GM18951 (cell line): ENCODE results near the gene TMEM125.

ENCODE experiments used
- POLR2A ChIP-seq: IDR thresholded peaks from 4 replicates; pipeline ENCODE4 v1.6.1; 2011; ENCODE audit warnings: mild to moderate bottlenecking; ENCODE audit not compliant: insufficient read length, insufficient read depth; ENCODE audit errors: extremely low read depth
- in situ Hi-C: fragments of 300-500 bp; cut with MboI; formaldehyde crosslinking; loops from one replicate; pipeline ENCODE4 v1.12.0; 2022; ENCODE audit warnings: low sequenced_read_pairs, mixed read lengths, inconsistent platforms; ENCODE audit not compliant: unreplicated experiment

The TMEM125 gene

DNA sequence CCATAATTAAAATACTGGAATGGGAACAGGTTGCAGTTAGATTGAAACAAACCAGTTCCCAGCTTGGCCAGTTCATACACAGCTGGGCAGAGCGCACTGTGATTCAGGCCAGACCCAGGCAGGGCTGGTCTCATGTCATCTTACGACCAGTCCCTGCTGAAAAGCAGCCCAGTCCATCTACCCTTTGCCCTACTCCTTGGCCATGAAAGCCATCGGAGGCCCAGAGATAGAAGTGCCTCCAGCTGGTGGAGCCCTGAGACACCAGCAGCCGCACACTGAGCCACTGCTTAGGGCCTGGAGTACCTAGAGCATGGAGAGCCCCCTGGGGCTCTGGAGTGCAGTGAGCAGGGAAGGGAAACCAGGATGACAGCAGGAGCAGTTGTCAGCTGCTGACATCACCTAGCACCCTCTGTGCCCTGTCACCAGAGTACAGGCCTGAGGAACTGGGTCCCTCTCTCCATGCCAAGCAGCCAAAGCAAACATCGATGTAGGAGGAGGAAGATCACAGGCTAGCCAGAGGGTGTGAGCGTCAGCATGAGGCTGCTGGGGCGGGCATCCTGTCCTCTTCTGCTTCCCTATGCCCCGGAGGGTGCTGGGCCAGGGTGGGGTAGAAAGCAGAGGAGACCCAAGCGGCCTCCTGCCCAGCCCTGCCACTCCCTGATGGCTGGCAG, 34.2 kb upstream of the TMEM125 start:
- in situ Hi-C loops, result loop anchor here (10.0 kb wide), 1 partner anchor 119 kb away; the partner anchor contains the start of gene CDC20
- no peak for TF ChIP-seq POLR2A

DNA sequence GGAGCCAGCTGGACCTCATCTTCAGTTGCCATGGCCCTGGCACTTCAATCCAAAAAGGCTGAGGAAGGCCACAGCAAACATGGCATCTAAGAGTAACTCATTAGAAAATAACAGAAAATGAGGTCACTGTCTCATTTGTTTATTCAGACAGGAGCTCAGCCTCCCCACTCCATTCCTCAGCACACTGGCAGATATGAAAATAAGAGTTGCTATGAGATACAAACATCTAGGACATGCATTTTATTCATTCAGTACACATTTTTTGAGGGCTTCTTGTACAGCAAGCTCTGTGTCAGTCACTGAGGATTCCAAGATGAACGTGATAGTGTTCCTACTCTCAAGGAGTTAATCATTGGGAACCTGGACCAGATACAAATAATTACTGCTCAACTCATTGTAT, 32.7 kb upstream of the TMEM125 start:
- no peak for TF ChIP-seq POLR2A
- in situ Hi-C loops, result loop anchor here (10.0 kb wide), 1 partner anchor 118 kb away; the partner anchor contains the start of gene CDC20

DNA sequence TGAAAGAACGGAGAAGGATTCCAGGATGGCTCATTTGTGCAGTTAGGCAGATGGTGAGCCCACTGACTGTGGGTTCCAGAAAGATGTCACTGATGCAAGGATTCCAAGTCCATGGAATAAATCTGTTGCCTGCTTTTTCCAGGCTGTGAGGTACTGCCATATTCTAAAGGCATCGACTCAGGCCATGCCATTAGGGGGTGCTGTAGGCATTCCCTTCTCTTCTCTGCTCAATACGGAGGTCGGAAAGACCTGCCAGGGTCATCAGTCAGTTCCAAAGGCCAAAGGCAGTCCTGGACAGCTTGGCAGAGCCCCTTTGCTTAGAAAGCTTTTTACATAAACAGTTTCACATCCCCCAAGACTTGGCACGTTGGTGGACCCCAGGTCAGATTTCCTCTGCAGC, 31.7 kb upstream of the TMEM125 start:
- TF ChIP-seq POLR2A, result no peak
- in situ Hi-C loops, result loop anchor here (10.0 kb wide), 1 partner anchor 117 kb away; the partner anchor contains the start of gene CDC20

DNA sequence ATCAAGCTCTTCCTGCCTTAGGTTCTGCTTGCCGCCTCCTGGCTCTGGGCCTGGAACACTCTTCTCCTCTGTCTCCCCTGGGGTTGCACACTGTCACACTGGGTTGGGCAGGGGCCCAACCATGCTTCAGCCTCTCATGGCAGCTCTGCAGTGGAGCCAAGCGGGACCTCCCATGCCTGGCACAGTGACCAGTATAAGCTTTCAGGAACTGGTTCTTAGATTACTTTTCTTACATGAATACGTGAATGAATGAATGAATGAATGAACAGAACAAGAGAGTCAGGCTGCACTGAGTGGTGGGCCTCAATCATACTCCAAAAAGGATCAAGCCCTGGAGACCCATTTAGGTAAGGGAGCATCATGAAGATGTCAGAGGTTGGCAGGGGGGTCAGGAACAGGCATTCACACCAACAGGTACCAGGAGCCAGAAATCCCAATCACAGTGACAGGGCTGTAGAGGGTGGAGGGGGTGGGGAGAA, 30.8 kb upstream of the TMEM125 start:
- no peak for TF ChIP-seq POLR2A
- in situ Hi-C loops, result loop anchor here (10.0 kb wide), 1 partner anchor 116 kb away; the partner anchor contains the start of gene CDC20

DNA sequence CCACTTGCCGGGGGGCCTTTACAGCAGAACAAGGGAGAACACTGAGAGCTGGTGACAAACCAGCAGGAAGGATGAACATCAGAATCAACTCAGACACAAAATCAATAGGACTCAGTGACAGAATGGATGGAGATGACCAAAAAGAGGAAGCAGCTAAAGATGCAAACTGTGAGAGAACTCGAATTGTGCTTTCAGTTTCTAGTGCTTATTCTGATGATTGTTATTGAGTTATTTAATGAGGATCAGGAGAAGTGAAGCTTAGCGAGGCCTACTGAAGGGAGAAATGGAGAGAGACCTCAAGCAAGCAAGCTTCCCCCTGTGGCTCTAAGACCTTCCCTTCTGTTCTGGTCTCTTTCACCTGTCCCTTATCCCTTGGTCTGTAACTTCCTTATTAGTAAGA, 30.3 kb upstream of the TMEM125 start:
- TF ChIP-seq POLR2A, result no peak
- in situ Hi-C loops, result loop anchor here (10.0 kb wide), 1 partner anchor 115 kb away; the partner anchor contains the start of gene CDC20

DNA sequence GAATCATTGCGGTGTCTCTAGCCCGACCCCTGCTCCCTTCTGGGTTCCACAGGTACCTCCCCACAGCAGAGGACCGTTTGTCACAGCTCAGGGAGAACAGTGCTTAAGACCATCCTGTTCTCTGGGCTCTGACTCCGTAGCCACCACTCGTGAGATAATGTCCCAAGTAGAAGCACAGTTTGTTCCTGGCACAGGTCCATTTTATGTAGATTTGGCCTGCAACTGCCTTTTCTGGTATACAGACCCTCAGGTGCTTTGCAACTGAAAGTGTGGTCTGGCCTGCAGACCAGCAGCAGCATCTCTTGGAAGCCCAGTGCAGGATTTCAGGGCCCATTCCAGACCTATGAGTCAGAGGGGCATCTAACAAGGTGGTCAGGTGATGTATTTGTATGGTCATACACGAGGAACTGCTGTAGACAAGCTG, 28.4 kb upstream of the TMEM125 start:
- in situ Hi-C loops, result no loop called here
- TF ChIP-seq POLR2A, result no peak

DNA sequence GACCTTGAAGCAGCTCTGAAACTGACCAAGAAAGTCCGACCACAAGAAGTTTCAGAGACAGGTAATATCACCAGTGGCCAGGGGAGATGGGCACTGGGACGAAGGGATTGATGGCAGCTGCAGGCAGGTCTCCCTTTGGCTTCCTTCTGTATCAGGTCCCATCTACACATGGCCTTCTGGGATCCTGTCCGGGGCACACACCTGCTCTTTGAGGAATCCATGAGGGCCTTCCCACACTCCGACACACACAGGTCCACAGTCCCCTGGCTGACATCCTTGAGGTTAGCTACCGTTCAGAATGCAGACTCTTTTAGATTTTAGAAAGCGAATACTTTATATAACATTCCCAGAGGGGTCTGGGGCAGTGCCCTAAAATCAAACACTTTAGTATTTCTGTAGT, 26.5 kb upstream of the TMEM125 start:
- TF ChIP-seq POLR2A, result no peak
- in situ Hi-C loops, result no loop called here

- in situ Hi-C loops, result no loop called here
- no peak for TF ChIP-seq POLR2A
Measured at GRCh38 chr1:43246466-43247213, 23.1 kb upstream of the TMEM125 start.

DNA sequence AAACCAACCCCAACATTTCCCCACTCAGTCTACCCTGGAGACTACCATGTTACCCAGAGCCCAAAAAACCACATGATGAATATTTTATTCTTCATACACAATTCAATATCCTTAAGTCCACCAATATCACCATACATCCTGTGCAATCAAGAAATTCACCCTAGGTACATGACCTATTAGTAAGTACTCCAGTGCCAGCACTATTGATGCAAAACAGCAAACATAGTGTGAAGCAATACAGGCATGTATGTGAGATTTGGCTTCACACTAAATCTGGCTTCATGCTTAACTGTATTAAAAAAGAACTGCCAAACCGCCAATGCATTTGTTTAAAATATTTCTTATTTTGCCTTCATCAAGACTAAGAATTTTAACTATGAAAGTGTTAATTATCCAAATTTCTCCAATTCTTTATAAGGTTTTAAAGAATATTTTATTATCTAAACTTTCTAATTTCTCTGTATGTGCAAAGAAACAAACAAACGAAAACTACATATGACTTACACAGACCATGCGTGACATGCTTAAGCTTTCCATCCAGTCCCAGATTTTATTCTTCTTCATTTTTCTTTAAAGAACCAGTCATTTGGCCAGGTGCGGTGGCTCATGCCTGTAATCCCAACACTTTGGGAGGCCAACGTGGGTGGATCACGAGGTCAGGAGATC, 22.4 kb upstream of the TMEM125 start:
- no peak for TF ChIP-seq POLR2A
- in situ Hi-C loops, result no loop called here

DNA sequence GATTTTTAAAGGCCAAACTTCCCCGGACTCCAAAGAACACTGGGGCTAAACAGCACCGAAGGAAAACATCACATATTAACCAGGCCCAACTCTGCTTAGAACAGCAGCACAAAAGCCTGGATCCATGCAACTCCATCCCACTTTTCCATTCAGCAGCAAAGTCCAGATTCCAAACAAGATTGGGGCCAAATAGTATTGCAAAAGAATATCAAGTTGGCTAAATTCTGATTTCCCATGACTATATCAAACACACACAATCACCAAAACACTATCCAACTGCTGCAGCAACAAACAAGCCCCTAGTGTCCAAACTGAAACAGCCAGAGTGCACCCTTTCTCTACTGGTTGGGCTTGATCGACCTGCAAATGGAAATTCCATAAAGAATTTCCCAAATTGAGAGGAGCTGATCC, 19.4 kb upstream of the TMEM125 start:
- in situ Hi-C loops, result no loop called here
- TF ChIP-seq POLR2A, result no peak

GRCh38 chr1:43251024-43251423, 18.8 kb upstream of the TMEM125 start:
- in situ Hi-C loops, result no loop called here
- TF ChIP-seq POLR2A, result no peak

DNA sequence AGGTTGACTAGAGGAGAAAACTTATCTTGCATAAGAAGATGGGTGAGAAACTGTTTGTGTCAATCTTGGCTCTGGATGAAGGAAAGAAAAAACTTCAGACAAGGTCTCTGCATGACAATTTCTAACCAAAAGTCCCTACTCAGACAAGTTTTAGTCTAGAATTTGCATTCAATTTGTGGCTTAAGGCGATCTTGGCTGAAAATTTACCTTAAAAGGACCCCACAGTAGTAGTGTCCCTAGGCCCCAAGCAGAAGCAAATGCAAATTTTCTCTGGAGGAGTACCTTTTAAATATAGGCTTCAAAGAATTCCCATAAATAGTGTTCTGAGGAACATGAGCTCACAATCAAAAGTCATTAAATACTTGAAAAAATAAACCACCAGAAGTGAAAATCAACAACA, 17.6 kb upstream of the TMEM125 start:
- TF ChIP-seq POLR2A, result no peak
- in situ Hi-C loops, result no loop called here

DNA sequence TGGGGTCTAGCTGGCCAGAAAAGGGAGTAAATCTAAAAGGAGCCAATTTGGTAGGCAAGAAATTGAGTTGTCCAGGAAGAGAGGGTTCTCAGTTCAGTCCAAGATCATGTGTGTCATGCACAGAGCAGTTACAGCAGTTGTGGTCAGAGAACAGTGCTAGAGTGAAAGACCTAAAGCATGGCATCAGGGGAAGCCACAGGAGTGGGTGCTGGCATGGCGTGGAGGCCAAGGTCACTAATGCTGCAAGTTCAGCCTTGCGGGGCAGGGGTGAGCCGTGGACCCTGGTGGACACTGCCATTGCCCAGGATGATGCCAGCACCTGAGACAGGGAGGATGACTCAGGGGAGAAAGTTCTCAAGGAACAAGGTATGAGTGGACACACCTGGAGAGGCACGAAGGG, 16.6 kb upstream of the TMEM125 start:
- TF ChIP-seq POLR2A, result no peak
- in situ Hi-C loops, result no loop called here
